Fibroblast of pulmonary artery (primary cell): ENCODE results near the gene CLDN12.

ENCODE experiments used
- DNase-seq: peaks from one replicate; pipeline ENCODE4 v3.0.0-alpha.2; 2010; ENCODE audit warnings: low read depth
- H3K4me3 ChIP-seq: replicated peaks from 2 replicates; pipeline ENCODE4 v1.5.1; 2011; ENCODE audit warnings: low read depth, mild to moderate bottlenecking, control low read depth, low read length, moderate library complexity
- CTCF ChIP-seq: IDR thresholded peaks from 2 replicates; pipeline ENCODE4 v1.5.1; 2011; ENCODE audit warnings: mild to moderate bottlenecking, control low read depth, low read length, inconsistent platforms; ENCODE audit errors: missing control alignments

Gene CLDN12

GRCh38 chr7:90430614-90431460 is 27.6 kb downstream of the CLDN12 start:
- TF ChIP-seq CTCF: no peak
- no peak overlapping the region for H3K4me3 ChIP-seq
- DNase-seq: no peak

DNA sequence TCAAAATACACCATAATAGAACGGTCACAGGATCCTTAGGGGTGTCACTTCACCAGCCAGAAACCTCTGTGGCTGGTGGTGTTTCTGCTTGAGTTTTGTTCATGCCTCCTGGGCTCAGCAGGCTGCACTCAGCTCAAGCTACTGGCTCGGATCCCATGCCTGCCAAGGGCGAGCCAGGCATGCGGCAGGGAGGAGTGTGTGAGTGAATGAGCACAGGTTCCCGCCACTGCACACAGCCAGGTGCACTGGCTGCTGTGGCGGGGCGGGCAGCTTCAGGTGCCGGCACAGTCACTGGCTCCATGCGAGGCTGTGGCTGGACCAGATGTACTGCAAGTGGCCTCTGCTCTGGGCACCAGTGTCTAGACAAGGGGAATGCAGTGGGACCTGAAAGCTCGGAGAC is 29.5 kb downstream of the CLDN12 start:
- no peak for TF ChIP-seq CTCF
- no peak overlapping the region for H3K4me3 ChIP-seq
- DNase-seq: no peak

- no peak for DNase-seq
- no peak for TF ChIP-seq CTCF
- no peak overlapping the region for H3K4me3 ChIP-seq
These were observed 30.0 kb downstream of the CLDN12 start for GRCh38 chr7:90433221-90433620.

DNA sequence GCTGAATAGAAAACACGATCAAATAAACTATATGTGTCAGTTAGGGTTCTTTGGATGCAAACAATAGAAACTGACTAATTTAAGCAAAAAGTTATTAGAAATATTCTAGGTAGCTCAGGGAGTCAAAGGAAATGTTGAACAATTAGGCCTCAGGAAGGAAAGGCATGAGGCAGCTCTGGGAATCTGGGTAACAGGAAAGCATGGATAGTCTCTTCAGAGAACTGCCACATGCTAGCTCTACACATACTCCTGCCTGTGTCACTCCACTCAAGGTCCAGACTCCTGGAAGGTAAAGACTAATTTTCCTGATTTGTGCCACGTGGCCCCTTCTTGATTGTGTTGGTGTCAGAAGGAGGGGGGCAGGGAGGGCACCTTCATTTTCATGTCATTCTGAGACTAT is 42.4 kb downstream of the CLDN12 start:
- TF ChIP-seq CTCF: no peak

DNA sequence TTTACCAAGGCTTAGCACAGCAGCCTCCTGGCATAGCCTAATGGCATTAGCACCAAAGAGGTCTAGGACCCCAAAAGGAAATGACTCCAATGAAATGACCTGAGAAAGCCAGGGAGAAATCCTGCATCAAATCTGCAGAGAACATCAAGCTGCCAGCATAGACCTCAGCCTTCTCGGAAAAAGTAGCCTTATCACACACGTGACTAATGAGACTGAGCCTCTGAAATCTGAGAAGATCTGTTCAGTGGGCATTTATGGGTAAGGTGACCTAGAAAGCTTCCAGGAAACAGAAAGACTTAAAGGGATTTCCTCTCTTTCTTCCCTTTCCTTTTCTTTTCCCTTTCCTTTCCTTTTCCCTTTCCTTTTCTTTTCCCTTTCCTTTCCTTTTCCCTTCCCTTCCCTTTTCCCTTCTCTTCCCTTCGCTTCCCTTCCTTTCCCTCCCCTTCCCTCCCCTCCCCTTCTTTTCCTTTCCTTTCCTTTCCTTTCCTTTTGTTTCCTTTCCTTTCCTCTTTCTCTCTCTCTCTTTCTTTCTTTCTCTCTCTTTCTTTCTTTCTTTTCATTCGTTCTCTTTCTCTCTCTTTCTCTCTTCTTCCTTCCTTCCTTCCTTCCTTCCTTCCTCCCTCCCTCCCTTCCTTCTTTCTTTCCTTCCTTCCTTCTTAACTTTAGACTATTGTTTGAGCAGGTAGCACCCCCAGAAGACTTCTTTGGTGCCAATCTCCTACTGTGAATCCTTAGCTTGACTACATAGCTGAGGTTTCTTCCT is 43.1 kb downstream of the CLDN12 start:
- no peak overlapping the region for H3K4me3 ChIP-seq

More for the DNA sequence above, 42.4 kb downstream of the CLDN12 start:
- DNase-seq: no peak
- H3K4me3 ChIP-seq: no peak overlapping the region

DNA sequence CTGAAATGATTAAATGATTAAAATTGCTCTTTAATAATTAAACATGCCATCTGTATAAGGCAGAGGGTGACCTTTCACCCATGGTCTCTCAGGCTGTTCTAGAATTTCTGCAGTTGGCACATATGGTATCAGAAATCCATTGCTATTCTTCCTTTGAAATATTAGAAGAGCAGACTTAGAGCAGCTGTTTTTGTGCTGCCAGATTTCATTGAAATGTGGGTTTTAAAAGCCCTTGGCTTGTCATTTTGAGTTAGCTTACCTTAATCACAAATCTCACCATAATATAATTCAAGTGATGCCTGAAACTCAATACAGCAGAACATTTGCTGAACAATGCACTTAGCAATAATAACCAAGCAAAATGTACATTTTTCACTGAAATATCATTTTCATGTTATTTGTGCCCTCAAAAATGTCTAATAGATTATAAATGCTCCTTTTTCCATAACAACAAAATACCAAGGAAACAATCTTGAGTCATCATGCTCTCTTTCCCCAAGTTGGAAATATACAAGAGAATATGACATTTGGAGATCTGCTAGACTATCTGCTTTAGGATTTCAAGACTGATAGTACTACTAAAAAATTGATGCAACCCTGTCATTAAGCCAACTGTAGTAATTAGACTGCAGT is 50.1 kb downstream of the CLDN12 start:
- no peak for TF ChIP-seq CTCF
- DNase-seq: no peak
- H3K4me3 ChIP-seq: no peak overlapping the region

More for the DNA sequence above, 43.1 kb downstream of the CLDN12 start:
- TF ChIP-seq CTCF: no peak
- no peak for DNase-seq
